ENCODE data around the gene SLC5A3.
A peak's percentile ranks its signal among the peaks of the same experiment; 100 is the strongest.

SLC5A3 gene

DNA sequence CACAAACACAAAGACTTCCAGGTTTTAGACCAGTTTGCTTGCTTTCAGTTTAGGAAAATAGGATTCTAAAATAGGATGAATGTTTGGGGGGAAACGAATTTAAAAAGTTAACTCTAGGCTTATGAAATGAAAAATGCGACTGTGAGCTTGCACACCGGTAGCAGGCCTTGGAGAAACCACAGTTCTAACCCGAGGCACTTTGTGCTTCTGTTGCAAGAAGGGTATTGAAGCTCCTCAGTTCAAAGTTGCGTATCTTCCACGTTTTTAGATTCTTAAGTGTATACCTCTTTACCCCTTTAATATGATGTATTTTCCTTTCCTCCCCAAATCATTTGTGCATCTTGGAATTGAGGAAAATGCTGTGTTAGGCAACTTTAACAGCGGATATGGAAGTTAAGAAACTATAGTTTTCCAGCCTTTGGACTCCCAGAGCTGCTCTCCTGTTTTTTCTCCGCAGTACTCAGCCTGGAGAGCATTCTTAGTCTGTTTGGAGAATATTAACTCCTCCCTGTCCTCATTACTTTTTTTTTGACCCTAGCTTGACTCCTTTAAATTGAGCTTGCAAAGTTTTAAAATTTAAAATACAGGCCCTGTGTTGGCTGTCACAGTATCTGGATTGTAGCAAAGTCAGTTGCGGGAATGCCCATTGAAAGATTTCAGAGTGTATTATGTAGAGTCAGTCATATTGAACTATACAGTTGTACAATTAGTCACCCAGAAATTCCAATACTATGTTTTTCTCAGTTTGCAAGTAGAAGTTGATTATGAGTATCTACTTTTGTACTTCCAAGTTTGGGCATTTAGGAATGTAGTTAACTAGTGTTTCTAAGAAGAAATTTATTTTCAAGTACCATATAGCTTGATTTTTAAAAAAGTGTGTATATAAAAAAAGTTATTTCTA lies 2.6 kb downstream of the SLC5A3 start:
- Histone ChIP-seq H3K9me3 (no peaks in the 10 kb centered on the region), H3K4me3 (peak overlapping the region; percentile 56; the same call in 1 of the 2 replicates), H3K27me3 (ENCODE audit: low read depth) (no peaks in the 10 kb centered on the region), H3K36me3 (replicated peaks) (peaks cover 3% of the 10 kb centered on the region), H3K4me1 (peaks cover 24% of the 10 kb centered on the region)
- in situ Hi-C loops (cut with MboI; ENCODE audit: low sequenced_read_pairs): no loop called here
- DNase-seq (ENCODE audit: low spot score in 2 of 2): no peak

DNA sequence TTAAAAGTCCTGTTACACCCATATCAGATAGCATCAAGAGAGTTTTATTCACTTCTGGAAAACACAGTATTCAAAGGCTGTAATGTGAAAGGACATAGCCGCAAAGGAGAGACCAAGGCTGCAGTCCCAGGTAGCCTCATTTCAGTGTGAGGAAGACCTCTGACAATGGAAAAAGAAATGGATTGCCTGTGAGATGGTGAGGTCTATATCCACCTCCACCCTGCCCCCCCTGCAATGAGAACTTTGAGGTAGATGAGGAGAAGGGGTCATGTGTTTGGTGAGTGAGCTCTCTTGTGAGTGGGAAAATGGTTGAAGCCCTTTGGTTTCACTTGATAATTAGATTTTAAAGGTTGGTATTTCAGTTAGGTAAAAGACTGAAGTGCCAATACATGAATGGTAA lies 3.5 kb downstream of the SLC5A3 start:
- Histone ChIP-seq H3K27me3 (ENCODE audit: low read depth) (no peaks in the 10 kb centered on the region), H3K36me3 (replicated peaks) (peaks cover 6% of the 10 kb centered on the region), H3K4me1 (peaks cover 24% of the 10 kb centered on the region), H3K4me3 (no peak overlapping the region), H3K9me3 (no peaks in the 10 kb centered on the region)
- in situ Hi-C loops (cut with MboI; ENCODE audit: low sequenced_read_pairs): no loop called here
- DNase-seq (ENCODE audit: low spot score in 2 of 2): no peak

DNA sequence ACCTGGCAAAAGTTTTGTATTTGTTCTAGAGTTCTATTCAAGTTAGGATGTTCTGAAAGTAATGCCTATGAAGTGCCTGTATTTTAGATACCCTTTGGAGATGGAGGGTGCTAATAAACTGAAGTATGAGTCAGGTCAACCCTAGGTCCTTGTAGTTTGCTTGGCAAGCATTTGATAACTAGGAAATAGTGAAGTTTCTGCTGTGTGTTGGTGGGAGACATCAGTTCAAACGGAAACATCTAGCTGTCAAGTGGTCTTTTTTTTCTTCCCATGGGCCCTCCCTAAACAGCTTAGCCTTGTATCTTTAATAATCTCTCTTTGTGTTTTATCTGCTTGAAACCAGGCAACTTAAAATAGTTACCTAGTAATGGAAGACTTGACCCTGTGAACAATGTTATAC lies 4.5 kb downstream of the SLC5A3 start:
- Histone ChIP-seq H3K36me3 (replicated peaks) (peaks cover 6% of the 10 kb centered on the region), H3K4me3 (no peak overlapping the region), H3K4me1 (peaks cover 21% of the 10 kb centered on the region), H3K27me3 (ENCODE audit: low read depth) (no peaks in the 10 kb centered on the region), H3K9me3 (no peaks in the 10 kb centered on the region)
- in situ Hi-C loops (cut with MboI; ENCODE audit: low sequenced_read_pairs): no loop called here
- DNase-seq (ENCODE audit: low spot score in 2 of 2): no peak

DNA sequence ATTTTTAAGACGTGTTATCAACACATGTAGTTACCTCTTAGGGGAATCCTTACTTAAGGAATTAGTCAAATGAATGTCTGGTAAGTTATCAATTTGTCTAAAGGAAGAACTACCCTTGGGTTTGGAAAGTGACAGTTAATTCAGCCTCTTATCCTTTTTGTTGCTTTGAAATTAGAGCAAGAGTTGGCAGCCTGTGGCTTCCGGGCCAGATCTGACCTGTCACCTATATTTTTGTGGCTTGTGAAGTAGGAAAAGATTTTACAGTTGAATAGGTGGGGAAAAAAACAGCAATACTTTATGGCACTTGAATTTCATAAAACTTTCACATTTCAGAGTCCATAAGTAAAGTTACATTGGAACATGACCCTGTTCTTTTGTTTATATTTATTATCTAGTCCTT lies 5.5 kb downstream of the SLC5A3 start:
- in situ Hi-C loops (cut with MboI; ENCODE audit: low sequenced_read_pairs): no loop called here
- Histone ChIP-seq H3K27me3 (ENCODE audit: low read depth) (no peaks in the 10 kb centered on the region), H3K4me3 (no peak overlapping the region), H3K4me1 (peaks cover 19% of the 10 kb centered on the region), H3K36me3 (replicated peaks) (peaks cover 6% of the 10 kb centered on the region), H3K9me3 (no peaks in the 10 kb centered on the region)
- no peak for DNase-seq (ENCODE audit: low spot score in 2 of 2)

DNA sequence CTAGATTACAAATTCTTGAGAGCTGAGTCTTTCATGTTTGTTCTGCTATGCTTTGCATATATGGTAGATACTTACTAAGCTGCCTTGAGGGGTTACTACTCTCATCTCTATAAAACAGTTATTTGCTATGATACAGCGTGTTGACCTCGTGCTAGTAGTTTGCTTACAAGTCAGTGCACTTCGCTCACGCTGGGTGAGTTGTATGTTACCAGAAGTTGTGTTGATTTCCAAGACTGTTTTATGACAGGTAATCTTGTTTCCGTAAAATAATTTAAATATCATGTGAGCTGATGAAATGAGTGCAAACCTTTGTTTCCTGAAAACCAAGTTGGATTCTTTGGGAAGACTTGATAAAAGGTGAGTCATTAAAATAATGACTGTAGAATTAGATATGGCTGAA lies 7.3 kb downstream of the SLC5A3 start:
- Histone ChIP-seq H3K9me3 (no peaks in the 10 kb centered on the region), H3K36me3 (replicated peaks) (peaks cover 9% of the 10 kb centered on the region), H3K4me1 (peaks cover 8% of the 10 kb centered on the region), H3K27me3 (ENCODE audit: low read depth) (no peaks in the 10 kb centered on the region), H3K4me3 (no peak overlapping the region)
- DNase-seq (ENCODE audit: low spot score in 2 of 2): no peak
- in situ Hi-C loops (cut with MboI; ENCODE audit: low sequenced_read_pairs): no loop called here

DNA sequence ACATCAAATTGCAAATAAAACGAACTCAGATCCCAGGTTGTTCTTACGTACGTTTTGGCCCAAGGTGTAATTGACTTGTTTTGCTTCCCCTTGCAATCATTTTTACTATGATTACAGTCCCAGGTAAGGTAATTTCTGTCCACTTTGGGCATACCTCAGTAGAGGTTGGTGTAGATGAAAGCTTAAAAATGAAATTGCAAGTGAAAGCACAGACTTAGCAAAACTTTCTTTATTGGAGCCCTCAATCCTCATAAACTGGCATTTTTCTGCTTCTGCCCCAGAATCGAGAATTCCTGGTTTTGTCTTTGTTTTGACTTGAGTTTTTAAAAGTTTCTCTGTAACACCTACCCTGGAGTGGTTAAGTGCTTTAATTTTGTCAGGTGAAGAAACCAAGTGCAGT lies 9.4 kb downstream of the SLC5A3 start:
- no peaks in the 10 kb centered on the region; the same call in 1 of the 2 replicates for H3K4me1 ChIP-seq
- no peak for DNase-seq (ENCODE audit: low spot score in 2 of 2)
- no peak overlapping the region for H3K4me3 ChIP-seq
- peaks cover 9% of the 10 kb centered on the region for H3K36me3 ChIP-seq (replicated peaks)
- in situ Hi-C loops (cut with MboI; ENCODE audit: low sequenced_read_pairs): no loop called here
- H3K27me3 ChIP-seq (ENCODE audit: low read depth): no peaks in the 10 kb centered on the region
- no peaks in the 10 kb centered on the region for H3K9me3 ChIP-seq

DNA sequence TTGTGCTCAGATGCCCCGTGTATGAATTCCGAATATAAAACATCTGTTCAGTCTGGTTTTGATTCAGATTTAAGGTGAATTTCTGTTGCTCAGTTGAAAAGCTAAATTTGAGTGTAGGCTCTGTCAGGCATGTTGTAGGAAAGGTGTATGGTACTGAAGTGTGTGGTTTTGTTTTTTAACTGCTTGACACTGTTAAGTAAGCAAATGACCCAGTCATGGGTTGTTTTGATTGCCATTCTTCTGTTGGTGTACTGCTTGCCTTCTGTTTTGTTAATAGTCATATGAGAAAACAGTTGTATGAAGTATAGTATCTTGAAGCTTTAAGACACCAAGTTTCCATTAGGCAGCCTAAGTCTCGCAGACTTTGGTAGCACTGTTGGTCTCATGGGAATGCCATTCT lies 10.0 kb downstream of the SLC5A3 start:
- DNase-seq (ENCODE audit: low spot score in 2 of 2): no peak
- Histone ChIP-seq H3K27me3 (ENCODE audit: low read depth) (no peaks in the 10 kb centered on the region), H3K36me3 (replicated peaks) (peaks cover 9% of the 10 kb centered on the region), H3K4me3 (no peak overlapping the region), H3K4me1 (no peaks in the 10 kb centered on the region), H3K9me3 (no peaks in the 10 kb centered on the region)
- in situ Hi-C loops (cut with MboI; ENCODE audit: low sequenced_read_pairs): no loop called here

DNA sequence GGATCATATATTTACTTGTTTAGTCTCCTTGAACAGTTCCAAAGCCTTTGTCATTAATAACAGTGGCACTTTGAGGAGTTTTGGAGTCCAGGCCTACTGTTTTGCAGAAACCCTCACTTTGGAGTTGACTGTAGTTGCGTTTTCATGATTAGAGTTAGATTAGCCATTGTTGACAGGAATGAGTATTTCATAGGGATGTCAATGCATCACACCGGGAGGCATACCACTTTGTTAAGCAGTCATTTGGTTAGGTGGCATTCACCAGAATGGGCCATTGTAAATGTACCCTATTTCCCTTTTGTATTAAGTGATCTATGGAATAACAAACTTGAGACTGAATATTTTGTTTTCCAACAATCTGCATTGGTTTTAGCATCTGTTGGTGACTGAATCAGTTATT lies 11.8 kb downstream of the SLC5A3 start:
- Histone ChIP-seq H3K36me3 (replicated peaks) (peaks cover 7% of the 10 kb centered on the region; the same call in 1 of the 2 replicates), H3K27me3 (ENCODE audit: low read depth) (no peaks in the 10 kb centered on the region), H3K4me3 (no peak overlapping the region), H3K9me3 (no peaks in the 10 kb centered on the region), H3K4me1 (no peaks in the 10 kb centered on the region)
- in situ Hi-C loops (cut with MboI; ENCODE audit: low sequenced_read_pairs): no loop called here
- DNase-seq (ENCODE audit: low spot score in 2 of 2): no peak

DNA sequence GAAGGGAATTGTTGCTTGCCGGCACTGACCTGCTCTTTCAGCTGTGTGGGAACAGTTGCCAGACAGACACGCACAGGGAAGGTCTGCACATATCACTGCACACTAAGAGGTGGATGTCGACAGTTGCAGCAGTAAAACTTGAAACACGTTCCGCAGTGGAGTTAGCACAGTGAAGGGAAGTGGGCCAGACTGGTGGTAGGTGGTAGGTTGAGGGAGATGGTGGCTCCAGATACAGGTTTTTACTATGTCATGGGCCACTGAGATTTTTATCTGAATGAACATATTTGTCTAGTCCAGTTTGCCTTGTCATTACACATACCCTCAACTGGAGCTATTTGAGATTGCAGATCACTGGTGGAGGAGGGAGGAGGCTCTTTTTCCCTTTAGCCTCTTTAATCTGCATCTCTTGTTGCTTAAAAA lies 13.5 kb downstream of the SLC5A3 start:
- Histone ChIP-seq H3K36me3 (replicated peaks) (peaks cover 4% of the 10 kb centered on the region; the same call in 1 of the 2 replicates), H3K4me3 (no peak overlapping the region), H3K4me1 (no peaks in the 10 kb centered on the region; the same call in 1 of the 2 replicates), H3K9me3 (no peaks in the 10 kb centered on the region), H3K27me3 (ENCODE audit: low read depth) (no peaks in the 10 kb centered on the region)
- in situ Hi-C loops (cut with MboI; ENCODE audit: low sequenced_read_pairs): no loop called here
- DNase-seq (ENCODE audit: low spot score in 2 of 2): no peak

DNA sequence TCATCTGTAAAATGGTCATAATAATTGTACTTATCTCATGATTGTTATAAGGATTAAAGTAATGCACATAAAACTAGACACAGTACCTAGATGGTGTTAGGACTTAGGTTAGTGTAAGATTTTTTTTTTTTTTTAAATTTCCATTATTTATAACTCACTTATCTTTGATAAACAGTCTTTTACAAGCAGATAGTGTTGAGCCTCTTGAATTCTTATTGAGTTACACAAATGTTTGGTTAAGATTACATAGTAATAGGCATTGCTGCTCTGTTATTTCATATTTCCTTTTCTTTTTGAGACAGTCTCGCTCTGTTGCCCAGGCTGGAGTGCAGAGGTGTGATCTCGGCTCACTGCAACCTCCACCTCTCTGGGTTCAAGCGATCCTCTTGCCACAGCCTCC lies 15.4 kb downstream of the SLC5A3 start:
- H3K9me3 ChIP-seq: no peaks in the 10 kb centered on the region
- in situ Hi-C loops (cut with MboI; ENCODE audit: low sequenced_read_pairs): no loop called here
- H3K4me3 ChIP-seq: no peak overlapping the region
- H3K27me3 ChIP-seq (ENCODE audit: low read depth): no peaks in the 10 kb centered on the region
- peaks cover 8% of the 10 kb centered on the region for H3K4me1 ChIP-seq
- H3K36me3 ChIP-seq (replicated peaks): peaks cover 8% of the 10 kb centered on the region
- DNase-seq (ENCODE audit: low spot score in 2 of 2): no peak

DNA sequence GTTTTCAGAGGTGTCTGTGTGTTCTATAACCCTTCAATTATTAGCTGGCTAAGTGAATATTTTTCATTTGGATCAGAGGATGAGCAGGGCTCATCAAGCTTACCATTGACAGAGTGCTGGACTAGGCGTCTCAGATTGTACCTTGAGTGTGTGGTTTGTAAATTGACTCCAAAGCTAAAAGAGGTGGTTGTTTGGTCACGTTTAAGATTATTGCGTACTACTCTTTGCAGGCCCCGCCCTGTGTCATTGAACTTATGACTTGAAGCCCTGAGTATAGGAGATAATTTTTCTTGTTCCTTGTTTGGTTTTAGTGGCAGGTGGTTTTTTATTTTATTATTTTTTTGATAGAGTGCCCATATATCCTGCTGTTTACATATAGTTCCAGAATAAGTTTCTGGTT lies 17.7 kb downstream of the SLC5A3 start:
- H3K36me3 ChIP-seq (replicated peaks): peaks cover 23% of the 10 kb centered on the region
- peaks cover 8% of the 10 kb centered on the region for H3K4me1 ChIP-seq
- DNase-seq (ENCODE audit: low spot score in 2 of 2): no peak
- no peaks in the 10 kb centered on the region for H3K27me3 ChIP-seq (ENCODE audit: low read depth)
- H3K4me3 ChIP-seq: no peak overlapping the region
- in situ Hi-C loops (cut with MboI; ENCODE audit: low sequenced_read_pairs): no loop called here
- H3K9me3 ChIP-seq: no peaks in the 10 kb centered on the region

DNA sequence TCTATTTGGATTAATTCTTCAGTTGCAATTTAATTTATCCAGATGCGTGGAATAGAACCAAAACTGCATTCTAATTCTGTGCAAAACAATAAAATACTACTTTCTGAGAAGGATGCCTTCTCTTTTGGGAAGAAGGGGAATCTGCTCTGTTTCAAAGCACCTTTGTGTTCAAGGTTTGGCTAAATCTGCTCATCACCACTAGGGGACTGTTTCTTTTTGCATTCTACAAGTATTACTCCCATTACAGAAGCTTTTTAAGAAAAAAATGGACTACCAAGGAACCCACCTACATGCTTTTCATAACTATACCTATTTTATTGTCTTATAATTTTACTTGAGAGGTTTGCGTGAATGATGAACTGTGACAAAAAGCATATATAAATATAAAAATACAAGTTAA lies 18.2 kb downstream of the SLC5A3 start:
- Histone ChIP-seq H3K4me1 (peaks cover 8% of the 10 kb centered on the region), H3K9me3 (no peaks in the 10 kb centered on the region), H3K36me3 (replicated peaks) (peaks cover 24% of the 10 kb centered on the region), H3K27me3 (ENCODE audit: low read depth) (no peaks in the 10 kb centered on the region), H3K4me3 (no peak overlapping the region)
- DNase-seq (ENCODE audit: low spot score in 2 of 2): no peak
- in situ Hi-C loops (cut with MboI; ENCODE audit: low sequenced_read_pairs): no loop called here

DNA sequence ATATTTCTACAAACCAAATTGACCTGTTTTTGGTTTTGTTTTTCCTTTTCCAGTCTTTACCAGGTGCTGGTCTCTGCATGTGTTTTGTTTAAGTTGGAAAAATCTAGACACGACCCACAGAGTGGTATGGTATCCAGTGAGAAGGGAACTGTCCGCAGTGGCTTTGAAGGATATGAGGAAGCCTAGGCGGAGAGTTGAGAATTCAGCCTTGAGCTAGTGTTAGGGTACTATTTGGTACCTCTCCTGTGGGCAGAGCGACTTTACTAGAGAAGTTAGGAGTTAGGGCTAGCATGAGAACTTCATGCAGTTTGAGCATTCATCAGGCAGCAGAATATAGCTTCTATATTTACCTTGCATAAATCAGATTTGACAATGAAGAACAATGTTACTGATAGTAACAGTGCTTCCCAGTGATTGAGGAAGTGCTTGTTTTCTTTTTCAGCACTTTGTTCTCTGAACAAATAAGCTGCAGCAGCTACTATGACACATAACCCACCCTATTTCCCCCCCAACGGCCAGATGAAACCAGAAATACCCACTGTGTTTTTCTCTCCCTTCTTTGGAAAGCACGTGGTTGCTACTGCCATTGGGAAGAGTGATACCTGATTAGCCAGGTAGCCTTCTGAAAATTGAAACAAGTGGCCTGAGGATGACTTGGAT lies 19.0 kb downstream of the SLC5A3 start:
- Histone ChIP-seq H3K4me1 (peaks cover 12% of the 10 kb centered on the region), H3K9me3 (no peaks in the 10 kb centered on the region), H3K4me3 (no peak overlapping the region), H3K36me3 (replicated peaks) (peaks cover 24% of the 10 kb centered on the region), H3K27me3 (ENCODE audit: low read depth) (no peaks in the 10 kb centered on the region)
- in situ Hi-C loops (cut with MboI; ENCODE audit: low sequenced_read_pairs): no loop called here
- DNase-seq (ENCODE audit: low spot score in 2 of 2): no peak

DNA sequence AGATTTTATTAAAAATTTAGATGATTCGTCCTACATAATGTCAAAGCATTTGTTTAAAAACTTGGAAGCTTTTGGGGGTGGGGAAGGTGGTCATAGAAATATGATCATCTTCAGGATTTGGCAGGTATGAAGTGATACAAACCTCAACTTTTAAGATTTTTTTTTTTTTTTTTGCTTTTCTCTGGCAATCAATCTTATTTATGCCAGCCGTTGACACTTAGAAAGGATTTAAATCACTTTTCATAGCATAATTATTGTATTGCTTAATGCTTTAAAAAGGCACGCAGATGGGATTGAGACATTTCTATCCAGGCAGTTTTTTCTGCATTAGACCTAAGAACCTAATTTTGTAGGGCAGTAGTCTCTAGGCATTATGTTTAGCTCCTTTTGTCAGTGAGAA lies 19.7 kb downstream of the SLC5A3 start:
- Histone ChIP-seq H3K36me3 (replicated peaks) (peaks cover 27% of the 10 kb centered on the region), H3K4me3 (no peak overlapping the region), H3K4me1 (peaks cover 16% of the 10 kb centered on the region), H3K27me3 (ENCODE audit: low read depth) (no peaks in the 10 kb centered on the region), H3K9me3 (no peaks in the 10 kb centered on the region)
- in situ Hi-C loops (cut with MboI; ENCODE audit: low sequenced_read_pairs): no loop called here
- no peak for DNase-seq (ENCODE audit: low spot score in 2 of 2)
